Left cardiac atrium (tissue), 4 donors: ENCODE measurements around the gene ATP1A3. TPM values are rescaled to one million over a fixed set of nuclear protein-coding genes. Genes with fewer than 3 reads are reported as not detected.
"Not testable (repeated sequence)": the region's sequence is repeated elsewhere in the genome, so short reads cannot be mapped to it uniquely, and the experiment has no call there.

ENCODE experiments used
- ATAC-seq, 2 donors: fragments of 200-7000 bp; cut with Tn5 transposase; one replicate each; pipeline ENCODE4 v1.9.1; 2020; ENCODE audit warnings: mild to moderate bottlenecking in 2 of 2, moderate library complexity in 2 of 2
- DNase-seq: peaks from one replicate; pipeline ENCODE4 v3.0.0-alpha.2; 2020
- intact Hi-C, 2 donors: fragments of 100-400 bp; cut with DNase I; formaldehyde crosslinking; loops; one replicate each; pipeline versions ENCODE4 v1.14.1 to v1.15.1; 2022 to 2023
- total RNA-seq, 2 donors: library from RNA; stranded (reverse); fragmentation: NEBNext Ultra II Directional; extraction: Animal tissue kit (Norgen Biotek cat#: 25700); gene quantifications; one replicate each; pipeline ENCODE4 v1.2.1, GENCODE V29; 2021
- donor health status: DM: no; HTN: yes; CAD: no.
- donor health status: DM: no; HTN: yes; CAD: no; lungs with severe emphysema.
- donor health status: DM: yes; HTN: yes; CAD: no.
- donor health status: Dilated cardiomyopathy.

Gene ATP1A3
- total RNA-seq, 2 donors from 2014 or later: 235 to 274 TPM

- intact Hi-C loops: no loop called here
- ATAC-seq: no peak
- DNase-seq: no peak
Measured at GRCh38 chr19:42018503-42019193, 24.6 kb upstream of the ATP1A3 start.

GRCh38 chr19:42017040-42017439 lies 23.0 kb upstream of the ATP1A3 start:
- intact Hi-C loops: no loop called here
- DNase-seq (no peak), ATAC-seq (no peak)

- ATAC-seq, DNase-seq, intact Hi-C loops: not testable (repeated sequence)
Measured at GRCh38 chr19:42012747-42013146, 18.7 kb upstream of the ATP1A3 start.

GRCh38 chr19:42010245-42011126 lies 16.5 kb upstream of the ATP1A3 start:
- DNase-seq (no peak), ATAC-seq (peak in 1 of 2 donors; percentile 24)
- intact Hi-C loops: no loop called here

- no peak for DNase-seq
- ATAC-seq: no peak
- intact Hi-C loops: no loop called here
Measured at GRCh38 chr19:42006569-42006968, 12.5 kb upstream of the ATP1A3 start.

- ATAC-seq (no peak), DNase-seq (no peak)
- intact Hi-C loops: no loop called here
Measured at GRCh38 chr19:42005504-42005903, 11.5 kb upstream of the ATP1A3 start.

GRCh38 chr19:42003506-42004294 lies 9.7 kb upstream of the ATP1A3 start:
- intact Hi-C loops: no loop called here
- ATAC-seq: no peak
- DNase-seq: no peak

GRCh38 chr19:41999878-42000208 lies 5.8 kb upstream of the ATP1A3 start:
- DNase-seq: no peak
- intact Hi-C loops: loop anchor here in 1 of 2 donors (5.0 kb wide), 1 partner anchor 32 kb away; no protein-coding TSS in a partner anchor

GRCh38 chr19:41999071-41999877 lies 5.2 kb upstream of the ATP1A3 start:
- DNase-seq: no peak
- no peak for ATAC-seq
- intact Hi-C loops: loop anchor here in 1 of 2 donors (5.0 kb wide), 1 partner anchor 33 kb away; no protein-coding TSS in a partner anchor

More at GRCh38 chr19:41999878-42000208, 5.8 kb upstream of the ATP1A3 start:
- ATAC-seq: peak in 1 of 2 donors; percentile 8

GRCh38 chr19:41998246-41999020 lies 4.4 kb upstream of the ATP1A3 start:
- ATAC-seq (peak in 1 of 2 donors; percentile 4), DNase-seq (peak; percentile 43)
- intact Hi-C loops: loop anchor here in 1 of 2 donors (5.0 kb wide), 1 partner anchor 34 kb away; no protein-coding TSS in a partner anchor

- no peak for DNase-seq
- no peak for ATAC-seq
- intact Hi-C loops: loop anchor here in 1 of 2 donors (5.0 kb wide), 1 partner anchor 34 kb away; no protein-coding TSS in a partner anchor
Measured at GRCh38 chr19:41997851-41998229, 3.8 kb upstream of the ATP1A3 start.

- peak; percentile 55 for DNase-seq
- peak; percentile 39 to 47 for ATAC-seq
- intact Hi-C loops: loop anchor here in 1 of 2 donors (5.0 kb wide), 1 partner anchor 35 kb away; no protein-coding TSS in a partner anchor
Measured at GRCh38 chr19:41997121-41997850, 3.3 kb upstream of the ATP1A3 start.

- intact Hi-C loops: loop anchor here in 1 of 2 donors (5.0 kb wide), 1 partner anchor 36 kb away; no protein-coding TSS in a partner anchor
- ATAC-seq: no peak
- no peak for DNase-seq
Measured at GRCh38 chr19:41995959-41996797, 2.1 kb upstream of the ATP1A3 start.

- intact Hi-C loops: loop anchor here in 1 of 2 donors (5.0 kb wide), 1 partner anchor 37 kb away; no protein-coding TSS in a partner anchor
- no peak for DNase-seq
- ATAC-seq: no peak
Measured at GRCh38 chr19:41994994-41995958, 1.2 kb upstream of the ATP1A3 start.

GRCh38 chr19:41994521-41994971 lies 516 bp upstream of the ATP1A3 start:
- no peak for ATAC-seq
- DNase-seq: no peak
- intact Hi-C loops: no loop called here
